Effector memory CD8-positive, alpha-beta T cell (primary cell): ENCODE data around the gene TTC24.

Source experiments
- ATAC-seq: fragments of 150-1000 bp; cut with Tn5 transposase; replicated peaks from 2 replicates; pipeline ENCODE4 v1.10.0; 2021; ENCODE audit warnings: mild to moderate bottlenecking, moderate library complexity
- DNase-seq, 3 experiments: peaks; one replicate each; pipeline ENCODE4 v3.0.0; 2021
- H3K27ac Mint-ChIP-seq, 2 donors: one replicate each; pipeline ENCODE4 v1.8.0; 2022; ENCODE audit warnings: mild to moderate bottlenecking in 2 of 2, mixed read lengths in 2 of 2, moderate library complexity in 2 of 2
- H3K27me3 Mint-ChIP-seq, 2 donors: one replicate each; pipeline ENCODE4 v1.8.0; 2022; ENCODE audit warnings: mixed read lengths in 2 of 2
- H3K36me3 Mint-ChIP-seq: one replicate; pipeline ENCODE4 v1.8.0; 2022; ENCODE audit warnings: mild to moderate bottlenecking, moderate library complexity, mixed read lengths; ENCODE audit not compliant: insufficient read depth
- H3K4me1 Mint-ChIP-seq, 2 donors: one replicate each; pipeline ENCODE4 v1.8.0; 2022; ENCODE audit warnings: low read depth in 2 of 2, mixed read lengths in 2 of 2
- H3K4me3 Mint-ChIP-seq, 2 donors: one replicate each; pipeline ENCODE4 v1.8.0; 2022; ENCODE audit warnings: mild to moderate bottlenecking in 2 of 2, mixed read lengths in 2 of 2, moderate library complexity in 2 of 2
- H3K9me3 Mint-ChIP-seq, 2 donors: one replicate each; pipeline ENCODE4 v1.8.0; 2022; ENCODE audit warnings: mixed read lengths in 2 of 2
- total RNA-seq, 9 experiments: gene quantifications; one replicate each; lab custom pipeline; 2026; lab: John Stamatoyannopoulos, UW

TTC24 gene
- total RNA-seq: 1.9 to 35.0 (median 7.1) reads per million in 9 experiments

DNA sequence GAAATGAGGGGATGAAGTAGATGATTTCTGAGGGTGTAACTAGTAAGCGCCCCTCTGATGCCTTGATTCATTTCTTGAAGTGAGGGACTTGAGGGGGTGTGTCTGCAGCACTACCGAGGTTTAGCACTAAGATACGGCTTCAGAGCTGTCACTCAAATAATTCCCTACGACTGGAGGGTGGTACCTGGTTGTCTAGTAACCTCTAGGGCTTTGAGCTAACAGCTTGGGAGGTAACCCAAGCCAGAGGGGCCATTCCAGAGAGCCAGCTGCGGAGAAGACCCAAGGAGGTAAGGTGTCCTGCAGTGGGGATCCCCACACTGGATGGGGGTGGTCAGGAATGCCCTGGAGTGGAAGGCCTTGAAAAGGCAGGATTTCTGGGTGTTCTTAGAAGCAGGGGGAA lies at the start of gene TTC24:
Gene TTC24 (plus strand): TSS at position 252 of the 400 bp plus-strand sequence. CDS start 1,642 bp downstream, outside the sequence.
- H3K27ac Mint-ChIP-seq: no peak within 1 kb of the TSS
- H3K36me3 Mint-ChIP-seq: no peaks in the 10 kb centered on the region
- no peak within 1 kb of the TSS for H3K4me3 Mint-ChIP-seq
- no peak for ATAC-seq
- peaks cover 0 to 8% of the 10 kb centered on the region in 2 donors for H3K27me3 Mint-ChIP-seq
- no peaks in the 10 kb centered on the region for H3K9me3 Mint-ChIP-seq
- H3K4me1 Mint-ChIP-seq: peaks cover 9 to 20% of the 10 kb centered on the region in 2 donors
- DNase-seq: no peak

DNA sequence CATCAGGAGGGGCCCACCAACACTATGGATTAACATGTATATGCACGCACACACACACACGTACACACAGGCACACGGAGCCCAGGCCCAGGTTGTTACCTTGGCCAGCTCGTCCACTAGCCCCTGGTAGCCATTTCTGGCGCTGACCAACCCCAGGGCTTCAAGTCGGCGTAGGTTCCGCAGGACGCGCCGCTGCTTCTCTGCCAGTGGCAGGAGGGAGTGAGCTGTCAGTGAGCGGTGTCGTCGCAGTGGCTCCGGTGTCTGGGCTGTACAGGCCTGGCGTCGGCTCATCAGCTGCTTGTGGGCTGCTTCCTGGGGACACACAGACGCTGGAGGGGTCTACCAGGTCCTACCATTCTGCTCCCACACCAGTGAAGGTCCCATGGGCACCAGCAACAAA lies 49.5 kb upstream of the TTC24 start:
- Mint-ChIP-seq H3K27ac (no peak overlapping the region), H3K9me3 (no peaks in the 10 kb centered on the region), H3K4me1 (peaks cover 16 to 18% of the 10 kb centered on the region in 2 donors), H3K4me3 (no peak overlapping the region), H3K36me3 (no peaks in the 10 kb centered on the region), H3K27me3 (no peaks in the 10 kb centered on the region)
- ATAC-seq (no peak), DNase-seq (no peak)

DNA sequence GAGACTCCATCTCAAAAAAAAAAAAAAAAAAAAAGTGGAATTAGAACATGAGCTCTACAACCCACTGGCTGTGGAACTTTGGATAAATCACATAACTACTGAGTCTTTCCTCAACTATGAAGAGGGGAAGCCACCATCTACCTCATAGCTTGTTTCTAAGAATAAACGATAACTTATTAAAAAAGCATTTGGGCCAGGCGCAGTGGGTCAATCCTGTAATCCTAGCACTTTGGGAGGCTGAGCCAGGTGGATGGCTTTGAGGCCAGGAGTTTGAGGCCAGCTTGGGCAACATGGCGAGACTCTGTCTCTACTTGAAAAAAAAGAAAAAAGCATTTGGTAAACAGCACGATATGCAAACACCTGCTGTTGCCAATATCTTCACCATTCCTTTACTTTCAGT lies 47.1 kb upstream of the TTC24 start:
- Mint-ChIP-seq H3K36me3 (no peaks in the 10 kb centered on the region), H3K4me1 (peaks cover 8 to 9% of the 10 kb centered on the region in 2 donors), H3K27ac (no peak overlapping the region), H3K9me3 (no peaks in the 10 kb centered on the region), H3K4me3 (no peak overlapping the region), H3K27me3 (no peaks in the 10 kb centered on the region)
- no peak for DNase-seq
- no peak for ATAC-seq

DNA sequence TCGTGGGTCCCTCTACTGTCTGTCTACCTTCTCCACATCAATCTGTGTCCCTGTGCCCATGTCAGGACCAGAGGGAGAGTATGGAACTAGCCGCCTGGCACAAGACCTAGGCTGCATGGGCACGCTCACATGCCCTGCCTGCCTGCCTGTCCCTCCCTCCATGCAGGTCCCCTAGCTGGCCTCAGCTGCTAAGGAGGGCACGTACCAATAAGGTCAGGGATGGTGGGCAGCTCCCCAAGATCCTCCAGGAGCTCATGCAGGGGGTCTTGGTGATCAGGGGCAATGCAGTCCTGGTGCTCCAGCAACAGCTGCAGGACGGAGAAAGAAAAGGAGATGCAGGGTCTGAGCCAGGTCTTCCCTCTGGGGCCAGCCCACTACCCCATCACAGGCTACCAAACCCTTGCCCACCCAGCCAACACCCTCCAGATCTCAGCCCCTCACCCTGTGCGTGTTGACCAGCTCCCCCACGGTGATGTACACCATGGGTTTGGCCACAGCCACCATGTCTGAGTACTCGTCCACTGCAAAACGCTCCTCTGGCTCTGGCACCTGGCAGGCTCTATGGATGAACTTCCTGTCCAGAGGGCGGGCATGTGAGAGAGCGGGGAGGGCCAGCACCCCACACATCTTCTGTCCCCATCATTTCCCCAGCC lies 45.8 kb upstream of the TTC24 start:
- no peak for ATAC-seq
- Mint-ChIP-seq H3K27me3 (no peaks in the 10 kb centered on the region), H3K36me3 (no peaks in the 10 kb centered on the region), H3K9me3 (no peaks in the 10 kb centered on the region), H3K4me3 (no peak overlapping the region), H3K27ac (no peak overlapping the region), H3K4me1 (peaks cover 0 to 2% of the 10 kb centered on the region in 2 donors)
- no peak for DNase-seq

DNA sequence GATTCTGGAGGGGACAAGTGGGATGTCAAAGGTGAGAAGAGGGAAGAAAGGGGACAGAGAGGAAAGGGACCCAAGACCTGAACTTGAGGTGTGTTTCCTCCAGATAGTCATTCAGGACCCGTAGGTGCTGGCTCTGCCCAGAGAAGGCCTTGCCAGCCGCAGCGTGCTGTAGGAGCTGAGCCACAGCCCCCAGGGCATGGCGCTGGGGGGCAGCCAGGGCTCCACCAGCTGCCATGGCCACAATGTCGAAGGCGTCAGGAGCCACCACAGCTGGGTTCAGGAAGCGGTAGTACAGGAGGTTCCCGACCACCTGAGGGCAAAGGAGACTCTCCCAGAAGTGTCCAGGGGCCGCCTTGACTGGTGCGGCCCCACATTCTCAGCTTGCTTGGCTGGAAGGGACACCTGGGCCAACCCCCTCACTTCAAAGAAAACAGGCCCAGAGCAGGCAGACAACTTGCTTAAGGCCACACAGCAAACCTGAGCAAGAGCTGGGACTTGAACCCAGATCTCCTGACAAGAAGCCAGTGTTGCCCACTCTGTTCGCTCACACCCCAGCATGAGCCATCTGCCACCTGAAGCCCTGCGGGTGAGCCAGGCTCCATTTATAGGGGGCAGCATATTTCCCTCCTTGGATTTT lies 45.0 kb upstream of the TTC24 start:
- H3K27me3 Mint-ChIP-seq: no peaks in the 10 kb centered on the region
- H3K4me1 Mint-ChIP-seq: peaks cover 0 to 4% of the 10 kb centered on the region in 2 donors
- no peak for ATAC-seq
- H3K4me3 Mint-ChIP-seq: no peak overlapping the region
- DNase-seq: no peak
- no peaks in the 10 kb centered on the region for H3K36me3 Mint-ChIP-seq
- H3K27ac Mint-ChIP-seq: no peak overlapping the region
- no peaks in the 10 kb centered on the region for H3K9me3 Mint-ChIP-seq

DNA sequence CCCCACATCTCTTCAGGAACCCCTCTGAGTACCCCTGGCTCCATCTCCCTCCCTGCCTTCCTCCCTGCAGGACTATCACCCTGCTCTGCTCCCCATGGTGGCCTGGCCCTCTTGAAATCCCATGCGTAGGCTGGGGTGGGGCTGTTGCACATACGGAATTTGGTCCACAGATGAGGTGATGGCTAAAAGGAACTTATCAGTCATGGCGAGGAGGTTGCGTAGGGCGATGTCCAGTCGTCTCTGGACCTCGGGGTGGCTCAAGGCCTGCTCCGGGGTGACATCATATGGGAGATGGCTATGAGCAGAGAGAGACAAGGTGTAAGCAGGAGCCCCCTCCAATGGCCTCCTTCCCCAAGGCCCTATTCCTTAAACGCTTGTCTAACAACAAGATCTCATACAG lies 42.5 kb upstream of the TTC24 start:
- no peak for DNase-seq

DNA sequence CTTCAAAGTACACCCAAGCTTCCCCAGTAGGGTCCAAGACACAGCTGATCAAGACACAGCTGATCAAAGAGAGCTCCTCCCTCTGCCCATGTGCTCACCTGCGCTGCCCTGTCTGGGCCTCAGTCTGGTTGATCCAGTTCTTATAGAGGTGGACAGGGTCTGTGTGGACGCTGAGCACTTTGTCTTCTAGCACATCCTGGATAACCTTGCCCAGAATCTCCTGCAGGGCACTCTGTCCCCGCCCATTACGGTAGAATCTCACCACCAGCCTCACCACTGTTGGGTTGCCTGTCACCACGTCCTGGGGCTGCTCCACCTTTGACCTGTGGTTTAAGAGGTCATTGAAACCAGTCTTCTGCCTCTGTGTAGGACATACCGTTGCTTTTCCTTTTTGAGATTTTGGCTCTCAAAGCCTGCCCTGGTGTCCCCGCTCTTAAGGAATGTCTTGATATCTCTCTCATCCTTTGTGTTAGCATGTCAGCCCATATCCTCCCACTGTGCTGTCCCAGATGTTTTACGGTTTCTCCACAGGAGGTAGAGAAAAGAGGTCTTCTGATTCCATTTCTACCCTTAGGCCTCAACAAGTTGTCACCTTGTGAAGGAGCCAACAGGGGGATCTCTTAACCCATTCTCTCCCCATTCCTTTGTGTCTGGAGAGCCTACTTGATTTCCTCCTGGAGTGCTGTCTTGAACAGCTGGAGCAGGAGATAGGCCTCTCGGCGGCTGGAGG lies 40.6 kb upstream of the TTC24 start:
- Mint-ChIP-seq H3K36me3 (no peaks in the 10 kb centered on the region), H3K27me3 (no peaks in the 10 kb centered on the region), H3K9me3 (no peaks in the 10 kb centered on the region), H3K4me1 (peaks cover 0 to 4% of the 10 kb centered on the region in 2 donors), H3K4me3 (no peak overlapping the region), H3K27ac (no peak overlapping the region)
- no peak for ATAC-seq
- DNase-seq: no peak

More for the DNA sequence above, 42.5 kb upstream of the TTC24 start:
- Mint-ChIP-seq H3K4me1 (peaks cover 0 to 4% of the 10 kb centered on the region in 2 donors), H3K27me3 (no peaks in the 10 kb centered on the region), H3K27ac (no peak overlapping the region), H3K4me3 (no peak overlapping the region), H3K9me3 (no peaks in the 10 kb centered on the region), H3K36me3 (no peaks in the 10 kb centered on the region)
- ATAC-seq: no peak

DNA sequence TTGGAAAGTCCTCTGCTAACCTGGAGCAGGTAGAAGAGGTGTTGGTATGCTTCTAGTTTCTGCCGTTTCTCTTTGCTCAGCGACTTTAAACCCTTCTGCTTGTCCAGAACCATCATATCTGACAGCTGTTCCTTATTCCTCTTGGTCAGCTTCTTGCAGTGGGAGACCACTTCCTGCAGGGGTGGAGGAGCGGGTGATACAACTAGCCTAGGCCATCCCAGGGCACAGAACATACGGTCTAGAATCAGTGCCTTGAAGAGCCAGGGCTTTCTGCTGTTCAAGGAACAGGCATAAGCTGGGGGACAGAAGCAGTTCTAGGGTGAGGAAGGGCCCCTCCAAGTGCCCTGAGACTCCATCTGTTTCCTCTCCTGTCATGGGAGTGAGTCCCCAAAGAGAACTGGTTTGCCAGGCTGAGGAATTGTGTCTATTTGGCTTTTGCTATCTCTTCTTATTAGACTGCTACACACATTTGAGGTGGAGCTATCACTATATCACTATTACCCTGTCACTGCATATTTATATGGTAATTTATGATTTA lies 39.6 kb upstream of the TTC24 start:
- ATAC-seq (no peak), DNase-seq (no peak)
- Mint-ChIP-seq H3K27ac (no peak overlapping the region), H3K4me3 (no peak overlapping the region), H3K36me3 (no peaks in the 10 kb centered on the region), H3K9me3 (no peaks in the 10 kb centered on the region), H3K4me1 (peaks cover 0 to 4% of the 10 kb centered on the region in 2 donors), H3K27me3 (no peaks in the 10 kb centered on the region)

DNA sequence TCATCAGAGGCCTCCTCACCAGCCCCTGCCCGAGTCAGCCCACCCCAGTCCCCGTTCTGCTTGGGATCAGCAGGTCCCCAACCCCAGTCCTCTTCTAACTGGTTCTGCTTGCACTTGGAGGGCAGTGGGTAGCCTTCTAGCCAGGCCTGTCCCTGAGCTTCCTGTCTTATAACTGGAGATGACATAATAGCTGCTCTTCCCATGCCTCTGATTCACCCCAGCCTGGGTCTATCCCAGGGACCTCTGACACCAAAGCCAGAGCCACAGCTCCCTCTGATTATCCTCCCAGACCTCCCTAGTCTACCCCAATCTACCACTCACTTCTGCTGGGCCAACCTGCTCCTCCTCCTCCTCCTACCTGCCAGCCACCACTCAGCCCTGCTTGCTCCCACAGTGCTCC lies 38.6 kb upstream of the TTC24 start:
- ATAC-seq: no peak
- Mint-ChIP-seq H3K27me3 (no peaks in the 10 kb centered on the region), H3K9me3 (no peaks in the 10 kb centered on the region), H3K4me1 (peaks cover 0 to 4% of the 10 kb centered on the region in 2 donors), H3K27ac (peak overlapping the region in 1 of 2 donors; percentile 21), H3K4me3 (no peak overlapping the region), H3K36me3 (no peaks in the 10 kb centered on the region)
- DNase-seq: no peak

DNA sequence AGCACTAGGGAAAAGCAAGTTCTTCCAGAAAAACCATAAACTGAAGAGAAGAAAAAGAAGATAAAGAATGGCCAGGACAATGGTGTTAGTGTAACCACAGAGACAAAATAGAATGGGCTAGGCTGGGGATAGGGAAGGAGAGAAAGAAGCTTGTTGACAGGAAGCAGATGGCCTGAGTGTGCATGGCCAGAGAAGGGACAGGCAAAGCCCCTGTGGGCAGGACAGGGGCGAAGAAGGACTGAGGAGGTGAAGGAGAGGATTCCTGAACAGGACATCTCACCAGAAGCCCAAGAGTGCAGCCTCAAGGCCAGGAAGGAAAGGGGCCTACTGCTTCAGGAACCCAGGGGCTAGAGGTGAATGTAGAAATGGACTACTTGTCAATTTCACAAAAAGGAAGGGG lies 36.5 kb upstream of the TTC24 start:
- Mint-ChIP-seq H3K4me3 (no peak overlapping the region), H3K27ac (peak overlapping the region in 1 of 2 donors; percentile 36), H3K36me3 (no peaks in the 10 kb centered on the region), H3K27me3 (no peaks in the 10 kb centered on the region), H3K9me3 (no peaks in the 10 kb centered on the region), H3K4me1 (peaks cover 0 to 4% of the 10 kb centered on the region in 2 donors)
- DNase-seq (no peak), ATAC-seq (no peak)

DNA sequence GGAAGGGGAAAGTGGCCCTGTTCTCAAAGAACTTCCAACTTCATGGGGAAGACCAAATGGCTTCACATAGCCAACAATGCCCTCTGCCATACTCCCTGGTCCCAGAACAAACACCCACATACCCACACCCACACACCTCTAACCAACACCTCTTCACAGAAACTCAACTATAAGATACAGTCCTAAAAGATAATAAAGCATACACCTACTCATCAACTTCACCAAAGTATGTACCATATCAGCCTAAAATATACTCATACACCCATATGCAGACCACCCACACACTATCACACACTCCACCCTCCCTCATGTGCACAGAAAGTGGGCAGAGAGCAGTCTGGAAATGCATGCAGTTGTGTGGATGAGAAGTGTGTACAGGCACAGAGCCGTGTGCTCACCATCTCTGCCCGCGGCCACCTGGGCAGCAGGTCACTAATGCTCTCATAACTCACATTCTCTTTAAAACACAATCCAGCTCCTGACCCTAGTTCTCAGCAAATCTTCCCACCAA lies 34.9 kb upstream of the TTC24 start:
- DNase-seq (no peak), ATAC-seq (no peak)
- H3K9me3 Mint-ChIP-seq: no peaks in the 10 kb centered on the region
- no peaks in the 10 kb centered on the region for H3K4me1 Mint-ChIP-seq
- H3K36me3 Mint-ChIP-seq: no peaks in the 10 kb centered on the region
- no peak overlapping the region for H3K4me3 Mint-ChIP-seq
- H3K27me3 Mint-ChIP-seq: no peaks in the 10 kb centered on the region
- H3K27ac Mint-ChIP-seq: peak overlapping the region in 1 of 2 donors; percentile 5

DNA sequence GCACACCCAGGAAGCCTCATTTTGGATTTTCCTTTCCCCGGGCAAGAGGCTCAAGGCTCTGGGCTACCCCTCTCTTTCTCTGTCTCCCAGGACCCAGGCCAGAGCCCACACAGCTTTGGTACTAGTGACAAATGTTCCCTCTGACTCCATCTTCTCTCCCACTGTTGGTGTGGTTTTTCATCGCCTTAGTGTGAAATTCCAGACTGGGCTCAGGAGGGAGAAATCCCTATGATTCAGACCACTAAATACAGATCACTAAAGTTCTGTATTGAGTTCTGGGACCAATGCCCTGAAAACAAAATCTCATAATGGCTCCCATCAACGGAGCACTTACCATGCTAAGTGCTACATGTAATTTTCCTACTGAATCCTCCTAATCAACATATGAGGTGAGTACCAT lies 33.3 kb upstream of the TTC24 start:
- Mint-ChIP-seq H3K27me3 (no peaks in the 10 kb centered on the region), H3K36me3 (no peaks in the 10 kb centered on the region), H3K4me3 (no peak overlapping the region), H3K9me3 (no peaks in the 10 kb centered on the region), H3K4me1 (no peaks in the 10 kb centered on the region), H3K27ac (no peak overlapping the region)
- no peak for DNase-seq
- ATAC-seq: no peak

DNA sequence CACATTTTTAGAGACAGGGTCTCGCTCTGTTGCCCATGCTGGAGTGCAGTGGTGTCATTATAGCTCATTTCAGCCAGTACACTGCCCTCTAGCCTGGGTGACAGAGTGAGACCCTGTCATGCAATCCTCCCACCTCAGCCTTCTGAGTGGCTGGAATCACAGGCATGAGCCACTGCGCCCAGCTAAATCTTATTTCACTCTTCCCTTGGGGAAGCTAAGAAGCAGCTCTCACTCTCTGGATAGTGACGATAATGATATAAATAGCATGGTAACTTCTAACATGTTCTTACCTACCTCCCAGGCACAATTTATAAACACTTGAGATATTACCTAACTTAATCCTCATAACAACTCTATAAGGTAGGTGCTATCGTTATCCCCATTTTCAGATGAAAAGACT lies 32.1 kb upstream of the TTC24 start:
- H3K36me3 Mint-ChIP-seq: no peaks in the 10 kb centered on the region
- DNase-seq (no peak), ATAC-seq (no peak)
- H3K27ac Mint-ChIP-seq: no peak overlapping the region
- H3K4me1 Mint-ChIP-seq: peaks cover 0 to 1% of the 10 kb centered on the region in 2 donors
- H3K4me3 Mint-ChIP-seq: no peak overlapping the region
- no peaks in the 10 kb centered on the region for H3K27me3 Mint-ChIP-seq
- H3K9me3 Mint-ChIP-seq: no peaks in the 10 kb centered on the region
